ENCODE measurements around the gene CELF2. TPM values are rescaled to one million over a fixed set of nuclear protein-coding genes. Genes with fewer than 3 reads are reported as not detected.

Gene CELF2
- total and polyA plus RNA-seq, 9 of the 15 experiments (the other 6 are each of a cell fraction or from before 2014, with no cell fraction given) = 4.0 to 20.3 (median 11.1) TPM

GRCh38 chr10:11224792-11225416 is 207.2 kb downstream of the CELF2 start (continued):
- TF ChIP-seq TFAP4 (CRISPR knock-in tag; IDR thresholded peaks at IDR 0.05; ENCODE audit: borderline replicate concordance) (no peak), ZSCAN32 (CRISPR knock-in tag; IDR thresholded peaks at IDR 0.05) (no peak), SMARCA5 (IDR thresholded peaks at IDR 0.05) (no peak), BRCA1 (IDR thresholded peaks at IDR 0.05) (no peak), BRCA1 (CRISPR knock-in tag; IDR thresholded peaks at IDR 0.05) (no peak), KDM5B (IDR thresholded peaks at IDR 0.05; ENCODE audit: insufficient replicate concordance, low read depth, low read length) (no peak), NEUROD1 (IDR thresholded peaks at IDR 0.05; ENCODE audit: borderline replicate concordance, low read depth, low read length, partially characterized antibody) (no peak)

GRCh38 chr10:11225935-11226334 is 208.3 kb downstream of the CELF2 start:
- FAIRE-seq (no peak), ATAC-seq (peak; percentile 74), DNase-seq (ENCODE audit: extremely low read depth in 1 of 4, low spot score in 3 of 4) (peak; percentile 31 to 52 (median 32))
- Histone ChIP-seq H3K27ac (ENCODE audit: extremely low read depth, low read depth, low read length) (no peak overlapping the region), H3K9me1 (ENCODE audit: control insufficient read depth, insufficient read depth, low read length) (no peaks in the 10 kb centered on the region), H3K79me2 (ENCODE audit: control insufficient read depth, insufficient read depth, low read length) (no peaks in the 10 kb centered on the region), H4K20me1 (replicated peaks; ENCODE audit: control insufficient read depth, insufficient read depth, low read length) (no peaks in the 10 kb centered on the region), H3K9ac (ENCODE audit: insufficient read depth in 1 of 2, low read depth in 2 of 2, low read length in 2 of 2) (no peak overlapping the region), H3K4me2 (ENCODE audit: insufficient read depth, low read length) (no peak overlapping the region), H3K36me3 (ENCODE audit: control insufficient read depth, insufficient read depth, low read length) (no peaks in the 10 kb centered on the region), H3K27me3 (ENCODE audit: control insufficient read depth in 2 of 2, insufficient read depth in 2 of 2, low read length in 2 of 2) (no peaks in the 10 kb centered on the region; a peak in 1 of 5 replicates), H3K9me3 (replicated peaks; ENCODE audit: control insufficient read depth, insufficient read depth, low read depth, low read length) (no peaks in the 10 kb centered on the region), H3K4me3 (no peak overlapping the region), H2AFZ (ENCODE audit: low read depth, low read length) (no peak overlapping the region; the same call in 1 of the 2 replicates), H3K4me1 (replicated peaks in 1 of 2; ENCODE audit: control insufficient read depth in 2 of 2, insufficient read depth in 2 of 2, low read length in 2 of 2) (peaks cover 3 to 9% of the 10 kb centered on the region in 2 experiments; a peak in 2 of 5 replicates)
- BruUV-seq (replicated peaks) = no TSS peak
- CTCF ChIA-PET (ENCODE audit: low intra/inter-chr PET ratio) = no interaction called here
- intact Hi-C loops (cut with micrococcal nuclease) = no loop called here
- in situ Hi-C loops (cut with MboI) = no loop called here
- 5% methylated on average over 5 of the region's 5 CpGs for WGBS (ENCODE audit: insufficient coverage, low coverage, missing lambda C conversion rate)
- POLR2A ChIA-PET = no interaction called here
- TF ChIP-seq L3MBTL2 (IDR thresholded peaks at IDR 0.05) (peak; percentile 77), ETV6 (IDR thresholded peaks at IDR 0.05; ENCODE audit: borderline replicate concordance in 1 of 2, low read depth in 2 of 2, low read length in 1 of 2) (no peak), ETV6 (CRISPR knock-in tag; IDR thresholded peaks at IDR 0.05; ENCODE audit: borderline replicate concordance) (no peak), YY1 (IDR thresholded peaks at IDR 0.05; ENCODE audit: borderline replicate concordance in 1 of 3, control insufficient read depth in 1 of 3, extremely low read depth in 1 of 3, insufficient read depth in 3 of 3, insufficient read length in 1 of 3, insufficient replicate concordance in 2 of 3, low read depth in 1 of 3, low read length in 2 of 3) (peak in 1 of 3 experiments; percentile 45), E2F6 (IDR thresholded peaks at IDR 0.05; ENCODE audit: borderline replicate concordance in 1 of 2, extremely low read depth in 1 of 2, insufficient read depth in 1 of 2, insufficient read length in 1 of 2, low read depth in 1 of 2, low read length in 1 of 2, poor library complexity in 1 of 2, severe bottlenecking in 1 of 2) (peak in 1 of 2 experiments; percentile 63), THAP7 (CRISPR knock-in tag; IDR thresholded peaks at IDR 0.05) (no peak)

Measured in K562 (cell line).